ENCODE data around the gene SNX19.

DNA sequence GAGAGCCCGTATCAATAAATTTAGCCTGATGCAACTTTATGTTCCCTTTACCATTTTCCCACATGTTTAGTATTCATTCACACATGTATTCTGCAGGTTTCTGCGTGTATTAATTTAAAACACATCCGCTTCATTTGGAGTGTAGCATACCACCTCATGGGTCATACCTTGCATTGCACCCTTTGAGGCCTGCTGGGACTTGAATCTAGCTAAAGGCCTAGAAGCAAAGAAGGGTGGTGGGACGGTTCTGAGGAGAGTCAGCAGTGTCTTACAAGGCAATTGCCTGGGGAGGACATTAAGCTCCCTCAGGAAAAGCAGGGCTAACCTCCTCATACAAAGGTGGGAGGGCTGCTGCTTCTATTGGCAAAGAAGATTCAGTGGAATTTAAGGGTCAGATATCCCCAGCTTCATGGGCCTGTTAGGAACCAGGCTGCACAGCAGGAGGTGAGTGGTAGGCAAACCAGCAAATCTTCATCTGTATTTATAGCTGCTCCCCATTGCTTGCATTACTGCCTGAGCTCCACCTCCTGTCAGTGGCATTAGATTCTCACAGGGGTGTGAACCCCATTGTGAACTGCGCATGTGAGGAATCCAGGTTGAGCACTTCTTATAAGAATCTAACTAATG is 15.9 kb upstream of the SNX19 start:
- TF ChIP-seq, protein P1, sequence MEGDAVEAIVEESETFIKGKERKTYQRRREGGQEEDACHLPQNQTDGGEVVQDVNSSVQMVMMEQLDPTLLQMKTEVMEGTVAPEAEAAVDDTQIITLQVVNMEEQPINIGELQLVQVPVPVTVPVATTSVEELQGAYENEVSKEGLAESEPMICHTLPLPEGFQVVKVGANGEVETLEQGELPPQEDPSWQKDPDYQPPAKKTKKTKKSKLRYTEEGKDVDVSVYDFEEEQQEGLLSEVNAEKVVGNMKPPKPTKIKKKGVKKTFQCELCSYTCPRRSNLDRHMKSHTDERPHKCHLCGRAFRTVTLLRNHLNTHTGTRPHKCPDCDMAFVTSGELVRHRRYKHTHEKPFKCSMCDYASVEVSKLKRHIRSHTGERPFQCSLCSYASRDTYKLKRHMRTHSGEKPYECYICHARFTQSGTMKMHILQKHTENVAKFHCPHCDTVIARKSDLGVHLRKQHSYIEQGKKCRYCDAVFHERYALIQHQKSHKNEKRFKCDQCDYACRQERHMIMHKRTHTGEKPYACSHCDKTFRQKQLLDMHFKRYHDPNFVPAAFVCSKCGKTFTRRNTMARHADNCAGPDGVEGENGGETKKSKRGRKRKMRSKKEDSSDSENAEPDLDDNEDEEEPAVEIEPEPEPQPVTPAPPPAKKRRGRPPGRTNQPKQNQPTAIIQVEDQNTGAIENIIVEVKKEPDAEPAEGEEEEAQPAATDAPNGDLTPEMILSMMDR (IDR thresholded peaks at IDR 0.05; ENCODE audit: insufficient read depth, low read length, poor library complexity, severe bottlenecking) = no peak
- TF ChIP-seq EZH2phosphoT487 (conservative IDR thresholded peaks at IDR 0.05; ENCODE audit: low read length) = no peak
